HG03108 (cell line): Measurements from ENCODE around the gene NTF3.

Source experiments
- ATAC-seq: cut with Tn5 transposase; IDR thresholded peaks from one replicate; pipeline ENCODE4 v1.9.1; 2021; ENCODE audit warnings: moderate library complexity; ENCODE audit not compliant: unreplicated experiment

Gene NTF3

GRCh38 chr12:5485454-5485853 lies 53.5 kb downstream of the NTF3 start:
- no peak for ATAC-seq

DNA sequence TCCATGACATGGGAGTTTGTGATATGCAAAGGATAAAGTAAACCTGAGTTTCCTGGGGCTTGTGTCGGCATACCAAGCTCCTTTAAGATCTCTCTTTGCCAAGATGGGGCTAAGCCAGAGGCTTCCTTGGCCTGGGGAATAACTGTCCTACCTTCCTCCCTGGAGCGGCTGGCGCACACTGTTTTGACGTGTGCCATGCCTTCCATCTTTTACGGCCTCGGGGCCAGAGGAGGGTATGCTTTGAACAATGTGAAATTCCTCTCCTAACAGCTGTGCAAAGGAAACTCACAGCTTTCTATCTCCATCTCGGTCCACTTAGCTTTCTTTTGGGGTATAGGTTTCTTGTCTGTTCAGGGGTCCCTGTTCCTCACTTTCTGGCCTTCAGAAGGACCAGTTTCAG lies 55.2 kb downstream of the NTF3 start:
- no peak for ATAC-seq

DNA sequence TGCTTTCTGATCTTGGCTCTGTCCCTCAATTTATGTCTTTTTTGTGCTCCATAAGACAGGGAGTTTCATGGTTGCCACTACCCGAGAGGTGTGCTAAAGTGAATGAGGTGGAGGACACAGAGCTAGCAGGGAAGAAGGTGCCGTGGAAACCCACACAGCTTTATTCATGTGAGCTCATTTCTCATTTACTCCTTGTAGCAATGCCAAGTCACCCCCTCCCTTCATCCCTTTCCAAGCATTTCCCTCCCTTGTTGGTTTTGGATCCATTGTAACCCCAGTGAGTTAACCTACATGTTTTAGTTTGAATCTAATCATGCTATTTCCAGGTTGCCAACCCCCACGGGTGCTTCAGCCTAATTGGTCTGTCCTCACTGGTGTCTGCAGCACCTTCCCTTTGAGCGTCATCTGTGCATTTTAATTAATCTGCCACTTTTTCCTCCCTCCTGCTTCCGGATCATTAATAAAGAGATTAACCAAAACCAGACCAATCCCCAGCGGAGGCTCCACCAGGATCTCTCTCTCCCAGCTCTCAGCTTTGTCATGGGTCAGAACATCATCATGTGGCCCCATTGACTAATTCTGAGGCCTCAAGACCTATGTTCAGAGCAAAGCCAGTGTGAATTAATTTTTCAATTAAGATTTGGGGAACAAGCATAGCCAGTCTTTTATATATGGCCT lies 56.2 kb downstream of the NTF3 start:
- no peak for ATAC-seq

- ATAC-seq, result no peak
Observed at GRCh38 chr12:5488626-5488955, 56.7 kb downstream of the NTF3 start.

GRCh38 chr12:5489017-5489416 lies 57.1 kb downstream of the NTF3 start:
- ATAC-seq, result no peak

DNA sequence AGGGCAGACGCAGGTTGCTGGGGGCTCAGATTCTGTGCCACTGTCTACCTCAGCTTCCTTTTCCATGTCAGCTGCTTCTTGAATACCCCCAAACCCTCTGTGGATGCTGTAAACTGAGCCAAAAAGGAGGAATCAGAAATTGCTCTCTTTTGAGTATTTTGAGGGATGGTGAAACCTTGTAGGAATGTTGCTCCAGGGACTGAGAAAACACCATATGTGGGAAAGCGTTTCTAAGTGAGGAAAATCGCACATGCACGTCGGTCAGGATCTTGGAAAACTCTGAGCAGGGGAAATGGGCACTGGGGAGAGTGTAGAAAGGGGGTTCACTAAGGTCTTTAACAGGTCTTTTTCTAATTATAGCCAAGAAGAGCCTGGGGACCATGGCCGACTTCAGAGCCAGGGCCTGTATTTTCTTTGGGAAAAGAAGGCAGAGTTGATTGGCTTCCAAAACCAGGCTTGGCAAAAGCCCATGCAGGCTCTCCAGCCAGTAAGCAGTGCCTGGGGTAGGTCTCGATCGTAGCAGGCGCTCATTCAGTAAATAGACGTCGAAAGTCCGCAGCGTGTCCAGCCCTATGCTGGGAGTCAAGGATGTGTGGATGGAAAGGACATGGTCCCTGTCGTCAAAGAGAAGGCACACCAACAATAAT lies 58.0 kb downstream of the NTF3 start:
- ATAC-seq, result no peak

- no peak for ATAC-seq
Observed at GRCh38 chr12:5492562-5492961, 60.7 kb downstream of the NTF3 start.

DNA sequence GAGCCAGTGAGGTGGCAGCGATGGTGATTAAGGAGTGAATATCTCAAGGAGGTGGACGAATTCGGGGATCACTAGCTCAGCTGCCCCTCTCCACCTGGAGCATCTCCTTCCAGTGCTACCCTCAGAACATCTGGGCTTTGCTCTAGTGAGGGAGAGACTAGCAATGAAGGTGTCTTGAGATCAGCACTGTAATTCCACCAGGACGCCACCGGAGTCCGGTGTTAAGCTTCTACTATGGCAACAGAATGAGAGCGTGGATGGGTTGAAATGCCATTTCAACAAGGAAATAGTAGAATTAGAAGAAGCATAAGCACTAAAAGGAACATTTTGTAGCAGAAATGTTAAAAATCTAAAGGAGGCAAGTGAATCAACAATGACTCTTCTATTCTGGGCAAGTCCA lies 61.1 kb downstream of the NTF3 start:
- ATAC-seq, result no peak

GRCh38 chr12:5494343-5494742 lies 62.4 kb downstream of the NTF3 start:
- ATAC-seq, result no peak

GRCh38 chr12:5497329-5498053 lies 65.6 kb downstream of the NTF3 start:
- ATAC-seq, result no peak

DNA sequence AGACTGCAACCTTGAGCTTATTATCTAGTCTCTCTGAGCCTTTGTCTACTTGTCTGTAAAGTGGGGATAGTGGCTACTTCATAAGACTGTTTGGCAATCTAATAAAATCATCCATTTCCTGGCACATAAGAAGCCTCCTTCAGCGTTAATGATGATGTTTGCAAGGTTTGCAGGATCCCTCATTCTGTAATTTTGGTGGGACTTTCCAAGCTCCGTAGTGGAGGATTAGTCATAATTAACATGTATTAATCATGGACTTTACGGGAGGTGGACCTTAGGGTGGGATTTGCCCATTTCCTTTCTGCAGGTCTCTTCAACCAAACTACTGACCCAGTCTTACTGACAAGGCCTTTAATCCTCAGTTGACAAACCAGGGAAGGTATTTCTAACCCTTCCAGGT lies 66.2 kb downstream of the NTF3 start:
- ATAC-seq, result no peak

DNA sequence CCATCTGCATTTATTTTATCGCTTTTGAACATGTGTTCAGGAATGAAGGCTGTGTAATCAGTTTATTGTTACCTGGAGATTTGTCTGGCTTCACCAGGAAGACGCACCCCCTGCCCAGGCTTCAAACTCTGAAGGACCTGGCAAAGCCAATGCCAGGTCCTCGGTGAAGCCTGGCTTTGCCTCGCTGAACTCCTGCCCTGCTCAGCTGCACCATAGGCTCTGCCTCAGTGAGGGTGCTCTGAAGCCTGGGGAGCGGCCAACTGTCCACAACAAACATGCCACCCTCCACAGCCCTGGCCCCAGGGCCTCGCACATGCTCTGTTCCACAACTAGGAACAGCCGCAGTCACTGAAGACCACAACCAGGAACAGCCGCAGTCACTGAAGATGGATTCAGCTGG lies 66.9 kb downstream of the NTF3 start:
- no peak for ATAC-seq

DNA sequence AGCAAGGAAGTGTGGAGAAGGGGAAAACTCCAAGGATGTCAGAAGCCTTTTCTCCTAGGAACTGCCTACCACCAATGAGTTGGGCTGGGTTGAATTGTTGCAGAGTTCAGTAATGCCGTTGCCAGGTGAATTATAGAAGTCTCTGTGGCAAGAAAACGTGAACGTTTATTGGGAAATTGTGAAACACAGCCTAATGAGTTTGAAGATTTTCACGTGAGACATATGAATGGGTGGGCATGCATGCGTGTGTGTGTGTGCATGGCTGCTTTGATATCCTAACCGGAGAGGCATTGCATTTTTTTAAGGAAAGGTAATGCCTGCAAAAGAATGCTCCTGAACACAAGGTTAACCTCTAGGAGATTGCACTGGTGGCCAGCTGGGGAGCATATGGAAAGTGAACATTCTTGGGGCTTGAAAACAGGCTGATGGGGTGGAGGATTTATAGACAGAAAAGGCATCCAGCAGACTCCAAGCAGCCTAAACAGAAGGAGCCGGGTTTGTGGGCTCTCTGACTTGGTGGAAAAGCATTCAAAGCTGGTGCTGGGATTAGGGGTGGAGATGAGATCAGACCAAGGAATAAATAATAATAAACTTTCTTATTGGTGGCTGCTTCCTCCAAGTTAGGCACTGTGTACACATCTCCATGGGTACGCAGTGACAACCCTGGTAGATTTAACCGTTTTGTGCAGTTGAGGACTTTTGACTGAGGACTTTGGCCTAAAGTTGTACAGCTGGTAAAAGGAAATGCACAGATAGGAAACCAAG lies 67.8 kb downstream of the NTF3 start:
- ATAC-seq, result no peak

DNA sequence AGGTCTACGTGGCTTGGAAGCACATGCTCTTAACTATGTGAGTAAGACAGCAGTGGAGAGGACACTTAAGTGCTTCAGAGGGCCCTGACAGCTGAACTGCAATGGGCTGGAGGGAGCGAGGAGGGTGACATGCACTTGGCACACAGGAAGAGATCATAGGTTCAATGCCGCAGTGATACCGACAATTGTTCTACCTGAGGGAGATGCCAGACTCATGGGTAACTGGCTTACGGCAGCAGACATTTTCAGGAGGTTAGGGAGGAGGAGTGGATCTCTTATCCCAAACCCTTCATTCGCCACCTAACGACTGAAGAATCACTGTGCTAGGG lies 68.4 kb downstream of the NTF3 start:
- no peak for ATAC-seq

GRCh38 chr12:5503774-5504173 lies 71.9 kb downstream of the NTF3 start:
- no peak for ATAC-seq

DNA sequence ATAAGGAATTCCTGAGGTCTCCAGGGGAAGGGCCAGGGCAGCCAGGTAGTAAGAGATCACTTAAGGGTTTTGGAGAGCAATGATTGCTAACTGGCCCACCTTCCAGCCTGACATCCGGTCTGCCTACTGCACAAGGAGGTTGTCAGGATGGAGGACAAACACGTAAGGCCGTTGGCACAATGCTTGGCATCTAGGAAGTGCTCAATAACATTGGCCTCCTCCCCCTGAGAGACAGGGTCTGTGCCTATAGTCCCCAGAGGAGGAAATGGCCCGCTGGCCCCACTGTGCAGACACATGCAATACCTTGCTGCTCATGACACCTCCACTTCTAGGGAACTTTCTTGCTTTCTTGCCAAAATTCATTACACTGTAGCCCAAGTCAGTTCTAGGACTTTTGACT lies 73.2 kb downstream of the NTF3 start:
- no peak for ATAC-seq

GRCh38 chr12:5505751-5506150 lies 73.8 kb downstream of the NTF3 start:
- no peak for ATAC-seq

- ATAC-seq, result no peak
Observed at GRCh38 chr12:5506295-5506694, 74.4 kb downstream of the NTF3 start.

DNA sequence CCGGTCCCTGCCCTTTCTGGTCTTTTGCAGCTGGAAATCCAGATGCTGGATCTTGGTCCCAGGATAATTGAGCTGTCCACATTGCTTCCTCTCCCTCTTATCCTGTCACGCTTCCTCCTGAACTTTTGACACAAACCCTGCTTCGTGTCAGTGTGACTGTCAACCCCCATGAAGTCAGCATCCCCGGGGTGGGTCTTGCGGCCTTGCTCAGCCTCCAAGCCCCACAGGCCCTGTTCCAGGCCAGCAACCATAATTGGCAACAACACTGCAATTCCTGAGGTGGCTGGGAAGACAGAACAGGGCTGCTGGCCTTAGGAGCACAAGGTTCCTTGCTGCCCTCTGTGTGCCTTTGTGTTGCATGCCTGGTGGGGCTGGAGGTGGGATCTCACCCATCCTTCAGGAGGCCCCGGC lies 74.9 kb downstream of the NTF3 start:
- no peak for ATAC-seq

GRCh38 chr12:5507401-5507935 lies 75.6 kb downstream of the NTF3 start:
- ATAC-seq, result no peak

DNA sequence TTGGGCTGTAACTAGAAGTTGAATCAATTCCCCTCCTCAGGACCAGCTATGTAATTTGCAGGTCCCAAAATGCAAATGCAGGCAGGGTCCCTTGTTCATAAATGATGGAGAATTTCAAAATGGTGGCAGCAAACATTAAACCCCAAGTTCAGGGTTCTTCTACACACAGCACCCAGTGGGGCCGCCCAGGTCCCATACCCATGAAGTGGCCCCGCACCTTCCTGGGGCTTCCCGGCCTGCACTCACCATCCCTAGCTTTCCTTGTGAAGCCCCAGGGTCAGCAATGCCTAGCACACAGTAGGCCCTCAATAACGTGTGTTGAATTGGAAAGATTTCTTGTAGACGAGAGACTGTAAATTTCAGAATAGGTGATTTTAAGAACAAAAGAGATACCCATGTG lies 76.0 kb downstream of the NTF3 start:
- ATAC-seq, result no peak

DNA sequence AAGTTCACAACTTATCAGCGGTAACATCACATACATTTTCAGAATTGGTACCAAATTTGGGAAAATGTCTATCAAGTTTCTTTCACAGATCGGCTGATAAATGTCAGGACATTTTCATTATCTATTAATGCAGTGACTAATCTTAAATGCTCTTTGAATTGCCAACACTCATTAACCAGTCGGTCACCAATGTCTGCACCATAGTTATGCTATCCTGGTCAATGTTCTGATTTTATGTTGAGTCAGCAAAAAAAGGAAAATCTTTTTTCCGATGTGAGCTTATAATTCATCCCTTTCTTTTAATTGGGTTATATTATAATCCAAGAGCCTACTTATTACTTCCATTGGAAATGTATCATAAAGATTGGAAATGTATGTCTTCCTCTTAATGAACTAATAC lies 77.2 kb downstream of the NTF3 start:
- no peak for ATAC-seq
